SK-N-SH treated with all-trans-retinoic acid at 6 μM for 48 hours (cell line): ENCODE results near the gene VSTM4.

ENCODE experiments used
- BACH2 ChIP-seq: fragments of 250-450 bp; sonication (Bioruptor Pico); IDR thresholded peaks from 2 replicates; pipeline ENCODE4 v1.9.0; 2021; ENCODE audit warnings: mild to moderate bottlenecking, borderline replicate concordance
- CREB5 ChIP-seq: fragments of 250-450 bp; sonication (Bioruptor Pico); IDR thresholded peaks from 2 replicates; pipeline ENCODE4 v1.5.1; 2020; ENCODE audit warnings: low read depth, mild to moderate bottlenecking, moderate library complexity
- CSDC2 ChIP-seq: fragments of 250-450 bp; sonication (Bioruptor Pico); IDR thresholded peaks from 2 replicates; pipeline ENCODE4 v1.5.0; 2020; ENCODE audit warnings: mild to moderate bottlenecking, moderate library complexity
- OSR1 ChIP-seq: fragments of 250-450 bp; sonication (Bioruptor Pico); IDR thresholded peaks from 2 replicates; pipeline ENCODE4 v1.8.0; 2022; ENCODE audit warnings: moderate library complexity, mild to moderate bottlenecking, inconsistent platforms
- PATZ1 ChIP-seq: fragments of 250-450 bp; sonication (Bioruptor Pico); IDR thresholded peaks from 2 replicates; pipeline ENCODE4 v1.8.0; 2020; ENCODE audit warnings: mild to moderate bottlenecking, moderate library complexity, borderline replicate concordance
- PPARA ChIP-seq: fragments of 250-450 bp; sonication (Bioruptor Pico); IDR thresholded peaks from 2 replicates; pipeline ENCODE4 v1.5.0; 2020; ENCODE audit warnings: mild to moderate bottlenecking, borderline replicate concordance
- RARB ChIP-seq: fragments of 250-450 bp; sonication (Bioruptor Pico); IDR thresholded peaks from 2 replicates; pipeline ENCODE4 v1.8.0; 2021; ENCODE audit warnings: mild to moderate bottlenecking, moderate library complexity
- SNAI2 ChIP-seq: fragments of 250-450 bp; sonication (Bioruptor Pico); IDR thresholded peaks from 2 replicates; pipeline ENCODE4 v1.5.0; 2020; ENCODE audit warnings: mild to moderate bottlenecking, moderate library complexity

GRCh38 chr10:48985621-48986158 is 129.6 kb downstream of the VSTM4 start:
- TF ChIP-seq CREB5 (CRISPR knock-in tag) (no peak), RARB (CRISPR knock-in tag) (no peak), PATZ1 (CRISPR knock-in tag) (no peak), OSR1 (no peak), PPARA (no peak), SNAI2 (CRISPR knock-in tag) (no peak), CSDC2 (CRISPR knock-in tag) (no peak), BACH2 (CRISPR knock-in tag) (no peak)
